Smooth muscle cell of the brain vasculature (primary cell): ENCODE measurements around the gene ABLIM2.

ENCODE experiments used
- DNase-seq: peaks from one replicate; pipeline ENCODE4 v3.0.0-alpha.2; 2012; ENCODE audit warnings: low read depth, low spot score

ABLIM2 gene

GRCh38 chr4:7984286-7984925 is 174.2 kb downstream of the ABLIM2 start:
- DNase-seq = no peak

GRCh38 chr4:7983296-7983695 is 175.3 kb downstream of the ABLIM2 start:
- no peak for DNase-seq

- no peak for DNase-seq
These were observed 176.7 kb downstream of the ABLIM2 start for GRCh38 chr4:7981738-7982394.

GRCh38 chr4:7980036-7980435 is 178.6 kb downstream of the ABLIM2 start:
- DNase-seq = no peak

- no peak for DNase-seq
These were observed 179.0 kb downstream of the ABLIM2 start for GRCh38 chr4:7979652-7979968.

GRCh38 chr4:7978907-7979651 is 179.5 kb downstream of the ABLIM2 start:
- DNase-seq = no peak

GRCh38 chr4:7978489-7978888 is 180.1 kb downstream of the ABLIM2 start:
- DNase-seq = no peak

GRCh38 chr4:7976634-7977033 is 182.0 kb downstream of the ABLIM2 start:
- DNase-seq = no peak

GRCh38 chr4:7976025-7976424 is 182.6 kb downstream of the ABLIM2 start:
- no peak for DNase-seq

- no peak for DNase-seq
These were observed 184.2 kb downstream of the ABLIM2 start for GRCh38 chr4:7974425-7974824.

GRCh38 chr4:7973545-7973981 is 185.1 kb downstream of the ABLIM2 start:
- no peak for DNase-seq

- no peak for DNase-seq
These were observed 186.6 kb downstream of the ABLIM2 start for GRCh38 chr4:7971881-7972500.

GRCh38 chr4:7971159-7971631 is 187.4 kb downstream of the ABLIM2 start:
- no peak for DNase-seq

GRCh38 chr4:7970361-7970946 is 188.2 kb downstream of the ABLIM2 start:
- DNase-seq = no peak

GRCh38 chr4:7968262-7968896 is 190.2 kb downstream of the ABLIM2 start:
- no peak for DNase-seq

GRCh38 chr4:7967501-7968261 is 190.9 kb downstream of the ABLIM2 start:
- no peak for DNase-seq

GRCh38 chr4:7967063-7967440 is 191.6 kb downstream of the ABLIM2 start:
- DNase-seq = no peak

- no peak for DNase-seq
These were observed 192.1 kb downstream of the ABLIM2 start for GRCh38 chr4:7966281-7967062.

GRCh38 chr4:7964890-7965662 is 193.5 kb downstream of the ABLIM2 start:
- DNase-seq = no peak
